ENCODE data around the gene VWA3B.

- no peak for TF ChIP-seq POLR2A (IDR thresholded peaks at IDR 0.05)
- no peak for TF ChIP-seq CTCF (IDR thresholded peaks at IDR 0.05)
Observed at GRCh38 chr2:98355881-98356280, 268.9 kb downstream of the VWA3B start.
